NCI-H2081 treated with DMSO at 0.1 percent for 48 hours (cell line): ENCODE results near the gene MTHFSD.
A peak's percentile ranks its signal among the peaks of the same experiment; 100 is the strongest.
"Not testable (repeated sequence)": the region's sequence is repeated elsewhere in the genome, so short reads cannot be mapped to it uniquely, and the experiment has no call there.

ENCODE experiments used
- DNase-seq: peaks from one replicate; lab custom pipeline; 2025; lab: John Stamatoyannopoulos, UW

Gene MTHFSD

GRCh38 chr16:86554917-86555703, at the start of gene MTHFSD:
Gene MTHFSD, minus strand, starts transcription at chr16:86555235. Its CDS starts 51 bp downstream, at chr16:86555184.
- peak; percentile 36 for DNase-seq

GRCh38 chr16:86604436-86605193, 49.6 kb upstream of the MTHFSD start:
- no peak for DNase-seq

- DNase-seq, result no peak
Measured at GRCh38 chr16:86602521-86602920, 47.5 kb upstream of the MTHFSD start.

GRCh38 chr16:86601356-86601755, 46.3 kb upstream of the MTHFSD start:
- no peak for DNase-seq

- DNase-seq, result no peak
Measured at GRCh38 chr16:86598607-86599565, 43.9 kb upstream of the MTHFSD start.

- no peak for DNase-seq
Measured at GRCh38 chr16:86597880-86598606, 43.0 kb upstream of the MTHFSD start.

GRCh38 chr16:86597126-86597879, 42.3 kb upstream of the MTHFSD start:
- no peak for DNase-seq

GRCh38 chr16:86595983-86596605, 41.1 kb upstream of the MTHFSD start:
- DNase-seq, result no peak

GRCh38 chr16:86594721-86595120, 39.7 kb upstream of the MTHFSD start:
- DNase-seq, result no peak

- DNase-seq, result no peak
Measured at GRCh38 chr16:86593913-86594620, 39.0 kb upstream of the MTHFSD start.

- DNase-seq, result no peak
Measured at GRCh38 chr16:86591270-86591669, 36.2 kb upstream of the MTHFSD start.

GRCh38 chr16:86590501-86591144, 35.6 kb upstream of the MTHFSD start:
- no peak for DNase-seq

GRCh38 chr16:86587955-86588354, 32.9 kb upstream of the MTHFSD start:
- not testable (repeated sequence) for DNase-seq

GRCh38 chr16:86587487-86587886, 32.5 kb upstream of the MTHFSD start:
- DNase-seq, result no peak

GRCh38 chr16:86585821-86586611, 31.0 kb upstream of the MTHFSD start:
- DNase-seq, result no peak

GRCh38 chr16:86584726-86585721, 30.0 kb upstream of the MTHFSD start:
- no peak for DNase-seq
